HG03571 (cell line): ENCODE measurements around the gene ZNF778.
"Not testable (repeated sequence)": the region's sequence is repeated elsewhere in the genome, so short reads cannot be mapped to it uniquely, and the experiment has no call there.

ENCODE experiments used
- ATAC-seq: cut with Tn5 transposase; IDR thresholded peaks from one replicate; pipeline ENCODE4 v1.9.1; 2021; ENCODE audit not compliant: unreplicated experiment

ZNF778 gene

DNA sequence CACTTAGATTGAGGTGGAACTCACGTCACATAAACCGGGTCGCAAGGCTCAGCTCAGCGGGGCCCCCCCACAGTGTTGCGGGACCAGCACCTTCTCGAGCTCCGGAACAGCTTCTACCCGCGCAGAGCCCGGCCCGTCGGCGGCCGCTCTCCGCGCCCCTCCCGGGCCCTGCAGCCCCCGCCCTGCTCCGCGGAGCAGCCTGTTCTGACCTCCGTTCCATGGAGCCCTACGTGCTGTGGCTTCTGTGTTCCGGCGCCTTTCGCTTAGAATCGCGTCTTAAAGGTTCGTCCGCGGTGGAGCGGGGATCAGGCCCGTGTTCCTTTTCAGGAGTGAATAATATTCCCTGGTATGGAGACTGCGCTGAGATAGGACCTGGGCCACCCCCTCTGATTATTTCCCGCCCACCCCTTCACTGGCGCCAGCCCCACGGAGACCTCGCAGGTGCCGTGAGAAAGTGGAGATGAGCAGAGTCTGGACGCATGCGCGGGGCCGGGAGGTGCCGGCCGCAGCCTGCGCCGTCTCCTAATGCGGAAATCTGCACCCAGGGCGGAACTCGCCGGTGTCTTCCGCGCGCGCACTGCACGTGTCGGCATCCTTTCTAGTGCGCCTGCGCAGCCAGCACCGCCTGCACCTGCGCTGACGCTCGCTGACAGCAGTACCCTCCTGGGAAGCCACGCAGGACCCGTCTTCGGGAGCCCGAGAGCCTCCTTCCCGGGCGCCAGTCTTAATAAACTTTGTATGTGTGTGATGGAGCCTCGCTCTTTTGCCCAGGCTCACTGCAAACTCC lies 30.9 kb downstream of the ZNF778 start:
- no peak for ATAC-seq

DNA sequence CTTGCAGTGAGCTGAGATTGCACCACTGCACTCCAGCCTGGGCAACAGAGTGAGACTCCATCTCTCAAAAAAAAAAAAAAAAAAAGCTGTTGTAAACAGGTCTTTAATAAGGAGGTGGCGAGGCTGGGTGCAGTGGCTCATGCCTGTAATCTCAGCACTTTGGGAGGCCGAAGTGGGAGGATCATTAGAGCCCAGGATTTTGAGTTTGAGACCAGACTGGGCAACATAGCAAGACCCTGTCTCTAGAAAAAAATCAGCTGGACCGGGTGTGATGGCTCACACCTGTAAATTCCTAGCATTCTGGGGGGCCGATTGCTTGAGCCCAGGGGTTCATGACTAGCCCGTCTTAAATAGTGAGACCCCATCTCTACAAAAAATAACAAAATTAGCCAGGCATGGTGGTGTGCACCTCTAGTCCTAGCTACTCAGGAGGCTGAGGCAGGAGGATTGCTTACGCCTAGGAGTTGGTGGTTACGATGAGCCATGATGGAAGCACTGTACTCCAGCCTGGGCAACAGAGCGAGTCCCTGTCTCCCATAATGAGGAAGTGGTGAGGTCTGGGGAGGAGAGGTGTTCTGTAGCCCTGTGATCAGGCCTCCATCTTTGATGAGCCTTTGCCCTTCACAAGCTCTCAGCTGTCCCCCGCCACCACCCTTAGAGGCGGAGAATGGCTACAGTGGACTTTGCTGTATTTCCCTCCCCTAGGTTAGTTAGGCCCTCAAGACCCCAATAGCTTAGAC lies 36.2 kb downstream of the ZNF778 start:
- no peak for ATAC-seq

DNA sequence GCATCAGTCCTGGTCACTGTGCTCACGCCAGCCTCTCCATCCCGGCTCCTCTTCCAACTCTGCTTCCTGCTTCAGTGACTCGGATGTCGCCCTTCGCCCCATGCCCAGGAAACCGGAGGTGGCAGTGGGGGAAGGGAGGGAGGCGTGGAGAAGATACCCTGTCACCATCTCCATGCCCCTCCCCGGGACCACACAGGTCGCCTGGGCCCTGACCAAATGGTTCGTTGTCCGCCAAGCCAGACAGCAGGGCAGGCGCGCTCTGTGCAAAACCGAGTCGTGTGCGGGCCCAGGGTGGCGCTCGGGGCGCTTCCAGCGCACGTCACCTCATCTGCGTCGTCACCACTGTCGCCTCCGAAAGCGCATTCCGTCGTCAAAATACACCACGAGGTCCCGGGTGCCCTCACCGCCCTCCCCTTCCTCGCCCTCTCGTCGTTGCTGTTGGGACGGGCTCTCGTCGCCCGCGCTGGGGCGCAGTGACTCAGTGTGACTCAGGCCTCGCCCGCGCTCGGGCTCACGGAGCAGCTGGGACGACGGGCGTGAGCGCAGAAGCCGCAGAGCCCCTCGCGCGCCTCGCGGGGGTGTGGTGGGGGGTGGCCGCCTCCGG lies 39.2 kb downstream of the ZNF778 start:
- ATAC-seq: no peak

DNA sequence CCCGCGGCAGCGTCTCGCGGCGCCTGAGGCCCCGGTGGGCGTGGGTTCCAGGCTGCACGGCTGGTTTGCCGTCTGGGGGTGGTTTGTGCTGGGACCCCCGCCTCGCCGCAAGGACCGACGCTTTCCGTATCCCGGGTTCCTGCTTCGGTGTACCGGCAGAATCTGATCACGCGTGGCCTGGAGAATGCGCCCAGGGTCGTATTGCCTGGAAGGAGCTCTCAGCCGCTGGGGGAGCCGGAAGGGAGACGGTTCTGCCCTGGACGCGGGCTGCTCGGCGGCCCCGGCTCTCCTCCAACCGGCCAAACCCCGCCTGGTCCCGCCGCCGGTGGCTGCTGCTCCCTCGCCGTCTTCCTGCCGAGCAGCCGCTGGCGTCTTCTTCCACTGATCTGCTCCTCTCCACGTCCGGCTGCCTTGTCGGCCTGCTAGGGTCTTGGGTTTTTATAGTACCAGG lies 39.8 kb downstream of the ZNF778 start:
- no peak for ATAC-seq

DNA sequence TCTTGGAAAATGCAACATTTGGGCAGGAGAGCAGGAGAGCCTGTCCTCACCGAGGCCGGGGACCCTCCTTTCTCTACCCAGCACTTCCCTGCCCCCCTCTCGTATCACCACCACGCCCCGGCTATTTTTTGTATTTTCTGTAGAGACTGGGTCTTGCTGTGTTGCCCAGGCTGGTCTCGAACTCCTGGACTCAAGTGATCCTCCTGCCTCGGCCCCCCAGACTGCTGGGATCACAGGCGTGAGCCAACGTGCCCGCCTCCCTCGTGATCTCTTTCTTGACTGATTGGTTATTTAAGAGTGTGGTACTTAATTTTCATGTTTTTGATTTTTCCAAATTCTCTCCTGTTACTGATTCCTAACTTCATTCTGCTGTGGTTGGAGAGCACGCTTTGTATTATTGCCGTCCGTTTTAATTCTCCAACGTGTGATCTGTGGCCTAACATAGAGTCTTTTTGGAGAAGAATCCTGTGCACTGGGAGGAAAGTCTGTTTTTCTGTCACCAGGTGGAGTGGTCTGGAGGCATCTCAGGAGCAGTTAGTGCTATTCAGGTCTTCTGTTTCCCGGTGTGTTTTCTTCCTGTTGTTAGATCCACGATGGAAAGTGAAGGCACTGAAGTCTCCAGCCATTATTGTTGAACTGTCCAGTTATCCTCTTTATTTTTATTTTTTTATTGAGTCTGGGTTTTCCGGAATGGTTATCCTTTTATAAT lies 40.4 kb downstream of the ZNF778 start:
- no peak for ATAC-seq

DNA sequence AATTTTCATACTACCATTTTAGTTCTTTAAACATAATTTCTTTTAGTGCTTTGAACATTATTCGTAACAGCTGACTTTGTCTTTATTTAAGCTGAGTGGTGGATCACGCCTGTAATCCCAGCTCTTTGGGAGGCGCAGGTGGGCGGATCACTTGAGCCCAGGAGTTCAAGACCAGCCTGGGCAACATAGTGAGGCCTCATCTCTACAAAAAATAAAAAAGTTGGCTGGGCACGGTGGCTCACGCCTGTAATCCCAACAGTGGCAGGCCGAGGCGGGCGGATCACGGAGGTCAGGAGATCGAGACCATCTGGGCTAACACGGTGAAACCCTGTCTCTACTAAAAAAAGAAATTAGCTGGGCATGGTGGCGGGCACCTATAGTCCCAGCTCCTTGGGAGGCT lies 42.4 kb downstream of the ZNF778 start:
- ATAC-seq: not testable (repeated sequence)

DNA sequence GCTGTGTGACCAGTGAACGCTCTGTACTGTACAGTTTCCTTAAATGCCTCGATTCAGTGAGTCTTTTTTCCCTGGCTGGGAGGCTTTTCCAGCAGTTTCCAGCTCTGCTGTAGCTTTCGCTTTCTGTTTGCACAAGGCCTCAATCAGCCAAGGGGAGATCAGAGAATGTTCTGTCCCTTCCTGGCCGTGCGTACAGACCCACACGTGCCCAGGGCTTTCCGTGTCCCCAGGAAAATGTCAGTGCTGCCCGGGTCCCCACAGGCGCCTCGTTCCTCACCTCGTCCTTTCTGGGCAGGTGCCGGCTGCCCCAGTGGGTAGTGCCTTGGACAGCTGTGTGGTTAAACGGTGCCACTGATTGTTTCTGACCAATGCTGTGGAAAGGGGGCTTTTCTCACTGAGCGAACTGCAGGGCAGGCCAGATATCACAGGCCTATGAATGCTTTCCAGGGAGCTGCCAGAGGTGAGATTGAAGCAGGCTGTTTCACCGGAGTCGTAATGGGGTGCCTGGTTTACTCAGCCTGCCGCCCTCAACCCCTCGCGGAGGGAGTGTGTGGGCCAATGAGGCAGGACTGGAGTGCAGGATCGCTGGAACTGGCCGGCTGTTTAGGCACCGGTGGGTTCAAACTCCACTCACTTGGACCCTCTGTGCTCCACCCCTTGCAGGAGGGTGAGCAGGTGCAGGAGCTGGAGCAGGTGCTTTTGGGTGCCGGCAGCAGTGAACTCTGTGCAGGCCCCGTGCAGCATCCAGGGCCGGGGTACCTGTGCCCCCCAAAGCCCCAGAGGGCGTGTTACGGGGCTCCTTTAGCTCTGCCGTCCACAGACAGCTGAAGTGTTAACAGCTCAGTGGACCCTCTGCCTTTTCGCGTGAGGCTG lies 44.4 kb downstream of the ZNF778 start:
- ATAC-seq: no peak

DNA sequence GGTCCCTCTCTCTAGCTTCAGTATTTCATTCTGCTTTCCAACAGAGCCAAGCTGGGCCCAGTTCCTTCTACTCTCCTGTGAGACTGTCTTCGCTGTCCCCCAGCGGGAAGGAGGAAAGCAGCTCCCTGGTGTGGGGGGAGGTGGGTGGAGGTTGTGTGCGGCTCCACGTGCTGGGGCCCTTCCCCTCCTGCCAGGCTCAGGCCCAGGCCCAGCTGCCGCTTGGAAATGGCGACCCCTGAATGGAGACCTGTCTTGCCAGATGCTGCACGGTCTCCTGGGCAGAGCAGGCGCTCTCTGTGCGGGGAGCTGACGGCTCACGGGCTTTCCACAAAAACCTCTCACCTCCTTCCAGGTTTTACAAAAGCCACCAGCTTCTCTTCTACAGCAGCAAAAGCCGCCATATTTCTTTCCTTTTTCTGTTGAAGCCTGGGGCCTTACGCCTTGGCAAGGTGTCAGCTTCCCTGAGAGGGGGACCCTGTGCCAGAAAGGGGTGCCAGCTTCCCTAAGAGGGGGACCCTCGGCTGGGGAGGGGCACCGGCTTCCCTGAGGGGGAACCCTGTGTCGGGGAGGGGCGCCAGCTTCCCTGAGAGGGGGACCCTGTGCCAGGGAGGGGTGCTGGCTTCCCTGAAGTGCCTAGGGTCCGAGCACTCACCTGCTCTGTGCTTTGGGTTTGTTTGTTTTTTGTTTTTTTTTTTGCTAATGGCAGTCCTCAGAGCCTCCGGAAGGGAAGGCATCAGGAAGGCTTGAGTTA lies 47.5 kb downstream of the ZNF778 start:
- no peak for ATAC-seq

DNA sequence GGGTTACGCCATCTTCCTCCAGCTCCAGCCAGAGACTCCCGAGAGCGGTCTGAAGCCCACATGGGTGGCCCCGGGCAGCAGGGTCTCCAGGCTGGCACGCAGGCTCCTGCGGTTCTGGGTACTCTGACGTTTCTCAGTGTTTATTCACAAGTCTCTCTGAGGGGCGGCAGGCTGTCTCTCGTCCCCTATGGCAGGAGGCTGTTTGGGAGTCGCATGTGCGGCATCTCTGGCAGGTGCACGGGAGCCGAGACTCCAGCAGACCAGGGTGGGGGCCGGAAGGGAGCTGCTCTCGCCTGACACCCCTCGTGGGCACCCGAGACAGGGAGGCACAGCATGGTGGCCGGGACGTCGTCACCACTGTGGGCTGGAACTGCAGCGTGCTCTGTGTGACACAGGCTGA lies 48.1 kb downstream of the ZNF778 start:
- ATAC-seq: no peak

DNA sequence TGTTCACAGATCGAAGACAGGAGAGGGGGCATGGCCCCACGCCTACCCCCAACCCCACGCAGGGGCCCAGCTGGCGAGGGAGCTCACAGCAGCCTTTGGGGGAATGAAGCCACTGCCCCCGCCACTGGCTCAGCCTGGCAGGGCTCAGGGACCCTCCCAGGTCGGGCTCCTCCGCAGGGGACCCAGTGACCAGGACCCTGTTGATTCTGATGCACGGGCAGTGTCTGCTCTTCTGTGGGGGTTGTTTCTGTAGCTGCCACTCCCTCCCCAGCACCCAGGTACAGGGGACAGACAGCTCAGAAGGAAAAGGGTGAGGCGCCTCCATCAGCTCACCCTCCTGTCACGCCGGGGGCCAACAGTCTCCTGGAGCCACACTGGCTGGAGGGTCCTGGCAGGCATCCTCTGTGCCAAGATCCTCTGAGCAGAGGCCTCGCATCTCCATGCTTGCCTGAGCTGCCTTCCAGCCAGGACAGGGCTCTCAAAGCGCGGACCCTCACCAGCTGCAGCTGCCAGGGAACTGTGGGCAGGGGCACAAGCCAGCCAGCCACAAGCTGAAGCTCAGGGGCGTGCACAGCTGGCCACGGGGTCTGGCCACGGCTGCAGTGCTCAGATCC lies 49.1 kb downstream of the ZNF778 start:
- ATAC-seq: no peak

DNA sequence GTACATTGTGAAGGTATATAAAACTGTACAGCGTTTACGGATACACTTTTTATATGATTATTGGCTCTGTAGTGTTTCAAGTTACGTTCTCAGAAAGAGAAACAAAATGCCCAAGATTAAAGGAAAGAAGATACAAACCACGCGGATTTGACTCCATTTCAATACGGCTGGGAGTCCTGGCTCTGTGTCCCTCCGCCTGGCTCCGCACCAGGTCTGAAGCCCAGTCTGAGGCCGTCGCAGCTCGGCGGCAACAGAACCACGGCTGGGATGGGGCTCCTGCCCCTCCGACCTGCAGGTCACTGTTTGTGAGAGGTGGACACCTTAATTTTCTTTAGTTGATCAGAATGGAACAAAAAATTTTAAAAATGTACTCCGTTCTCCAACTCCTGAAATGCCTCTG lies 50.2 kb downstream of the ZNF778 start:
- ATAC-seq: not testable (repeated sequence)

DNA sequence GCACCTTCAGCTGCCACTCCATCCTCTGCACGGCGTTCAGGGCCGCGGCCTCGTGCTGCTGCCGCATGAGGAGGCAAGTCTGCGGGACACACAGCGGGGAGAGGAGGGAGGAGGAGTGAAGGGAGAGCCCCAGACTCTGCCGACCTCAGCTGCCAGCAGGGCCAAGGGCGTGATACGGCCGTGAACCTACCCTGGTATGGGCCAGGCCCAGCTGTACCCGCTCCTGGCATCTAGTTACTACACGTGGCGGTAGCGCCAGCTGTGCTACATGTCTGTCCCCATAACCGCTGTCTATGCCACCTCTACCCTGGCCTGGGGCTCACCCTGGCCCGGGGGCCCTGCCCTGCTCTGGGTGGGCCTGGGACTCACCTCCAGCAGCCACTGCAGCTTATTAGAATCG lies 51.1 kb downstream of the ZNF778 start:
- no peak for ATAC-seq

DNA sequence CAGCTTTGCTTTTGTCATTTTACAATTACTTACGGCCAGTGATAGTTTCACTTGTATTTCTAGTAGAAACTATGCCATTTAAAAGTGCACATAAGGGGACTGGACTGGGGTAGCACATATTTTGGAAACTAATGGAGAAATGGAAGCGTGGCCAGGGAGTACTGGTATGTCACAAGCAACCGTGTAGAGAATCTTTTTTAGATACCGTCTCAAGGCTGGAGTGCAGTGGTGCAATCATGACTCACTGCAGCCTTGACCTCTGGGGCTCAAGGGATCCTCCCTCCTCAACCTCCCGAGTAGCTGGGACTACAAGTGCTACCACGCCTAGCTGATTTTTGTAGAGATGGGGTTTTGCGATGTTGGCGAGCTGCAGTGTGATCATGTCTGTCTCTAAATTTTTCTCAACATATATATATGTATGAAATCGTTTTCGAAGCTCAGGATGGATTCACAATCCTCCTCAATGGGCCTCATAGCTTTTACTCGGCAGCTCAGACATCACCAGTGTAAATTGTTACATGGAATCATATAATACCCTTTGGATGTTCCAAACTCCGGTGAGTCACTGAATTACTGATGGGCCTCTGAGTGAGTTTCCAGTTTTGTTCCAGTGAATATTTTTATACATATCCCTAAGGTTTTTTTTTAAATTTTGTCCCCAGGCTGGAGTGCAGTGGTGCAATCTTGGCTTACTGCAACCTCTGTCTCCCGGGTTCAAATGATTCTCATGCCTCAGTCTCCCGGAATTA lies 51.7 kb downstream of the ZNF778 start:
- ATAC-seq: no peak

DNA sequence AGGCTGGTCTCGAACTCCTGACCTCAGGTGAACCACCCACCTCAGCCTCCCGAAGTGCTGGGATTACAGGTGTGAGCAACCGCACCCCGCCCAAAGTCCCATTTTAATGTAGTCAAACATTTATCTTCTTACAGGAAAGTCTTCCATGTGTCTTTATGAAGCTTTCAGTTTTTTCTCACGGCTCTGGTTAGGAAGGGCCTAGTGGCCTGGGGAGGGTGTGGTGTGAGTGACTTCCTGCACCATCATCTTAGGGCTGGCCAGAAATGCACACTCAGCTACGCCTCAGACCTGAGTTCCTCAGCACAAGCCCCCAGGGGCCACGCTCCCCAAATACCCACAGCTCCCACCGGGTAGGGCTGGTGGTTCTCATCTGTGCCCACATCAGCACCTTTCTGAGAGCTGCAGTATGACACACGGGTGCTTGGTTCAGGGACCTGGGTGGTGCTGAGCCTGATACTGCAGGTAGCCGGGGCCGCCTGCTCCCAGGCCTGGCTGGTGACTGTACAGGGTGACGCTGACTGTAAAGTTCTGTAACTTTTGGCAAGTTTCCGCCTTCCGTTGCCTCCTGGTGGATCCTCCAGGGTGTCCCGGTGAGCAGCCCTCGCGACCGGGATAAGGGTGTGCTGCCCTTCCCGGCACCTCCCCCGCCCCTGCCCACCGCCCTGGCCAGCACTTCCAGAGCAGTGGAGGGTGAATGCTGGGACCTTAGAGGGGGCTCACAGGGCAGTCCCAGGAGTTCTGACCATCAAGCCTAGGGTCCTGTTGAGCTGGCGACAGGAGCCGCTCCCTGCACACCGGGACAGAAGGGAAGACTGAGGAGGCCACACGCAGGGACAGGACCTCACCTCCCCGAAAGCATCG lies 52.5 kb downstream of the ZNF778 start:
- no peak for ATAC-seq

DNA sequence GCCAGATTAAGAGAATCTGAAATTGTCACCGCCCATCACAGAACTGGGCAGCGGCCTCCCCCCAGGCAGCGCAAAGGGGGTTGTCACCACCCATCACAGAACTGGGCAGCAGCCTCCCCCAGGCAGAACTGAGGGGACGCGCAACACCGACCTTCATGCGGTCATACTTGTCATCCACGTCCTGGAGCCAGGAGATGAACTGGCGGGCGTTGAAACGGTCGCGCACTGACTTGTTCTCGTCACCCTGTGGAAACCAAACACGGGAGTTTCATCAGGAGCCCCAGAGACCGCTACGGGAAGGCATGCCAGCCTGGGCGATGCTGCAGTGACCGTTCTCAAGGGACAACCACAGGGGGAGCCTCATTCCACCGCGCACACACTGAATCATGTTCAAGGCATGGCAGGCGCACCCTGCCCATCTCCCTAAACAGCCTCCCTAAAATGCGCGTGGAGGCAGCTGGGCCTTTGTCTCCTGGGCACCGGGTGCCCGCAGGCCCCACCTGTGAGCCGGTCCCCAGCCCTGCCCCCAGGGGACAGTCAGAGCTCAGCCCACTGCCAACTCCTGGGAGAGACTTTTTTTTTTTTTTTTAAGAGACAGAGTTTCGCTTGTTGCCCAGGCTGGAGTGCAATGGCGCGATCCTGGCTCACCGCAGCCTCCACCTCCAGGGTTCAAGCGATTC lies 53.3 kb downstream of the ZNF778 start:
- ATAC-seq: no peak

DNA sequence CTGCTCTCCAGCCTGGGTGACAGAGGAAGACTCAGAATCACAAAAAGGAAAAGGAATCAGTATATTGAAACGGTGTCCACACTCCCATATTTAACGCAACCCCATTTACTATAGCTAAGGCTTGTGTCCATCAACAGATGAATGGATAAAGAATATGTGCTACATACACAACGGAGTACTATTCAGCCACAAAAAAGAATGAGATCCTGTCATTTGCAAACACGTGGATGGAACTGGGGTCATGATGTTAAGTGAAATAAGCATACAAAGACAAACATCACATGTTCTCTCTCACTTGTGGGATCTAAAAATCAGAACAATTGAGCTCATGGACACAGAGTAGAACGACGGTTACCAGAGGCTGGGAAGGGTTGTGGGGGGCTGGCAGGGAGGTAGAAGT lies 55.1 kb downstream of the ZNF778 start:
- no peak for ATAC-seq
